GM15510 (cell line): Measurements from ENCODE around the gene NUDT2.

Source experiments
- POLR2A ChIP-seq: IDR thresholded peaks from 3 replicates; pipeline ENCODE4 v1.6.1; 2011; ENCODE audit warnings: borderline replicate concordance; ENCODE audit not compliant: insufficient read length; ENCODE audit errors: extremely low read depth

The NUDT2 gene

DNA sequence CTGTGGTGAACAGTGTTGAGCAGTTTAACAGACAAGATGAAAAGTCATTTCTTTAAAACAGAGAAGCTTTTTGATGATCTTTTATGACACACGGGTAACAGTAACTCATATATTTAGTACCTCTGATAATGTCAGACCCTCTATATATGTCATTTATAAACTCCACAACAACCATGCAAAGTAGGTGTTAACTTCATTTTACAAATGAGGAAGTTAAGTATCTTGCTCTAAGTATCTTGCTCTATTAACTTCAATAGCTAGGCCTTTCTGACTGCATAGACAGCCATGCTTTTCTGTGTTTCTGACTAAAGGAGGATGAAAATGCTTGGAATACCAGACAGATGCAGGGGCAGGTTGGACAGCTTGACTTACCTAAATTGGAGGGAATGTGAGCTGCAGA is 1.8 kb downstream of the NUDT2 start:
- no peak for TF ChIP-seq POLR2A

- TF ChIP-seq POLR2A, result no peak
Observed at GRCh38 chr9:34332076-34332964, 3.0 kb downstream of the NUDT2 start.

- no peak for TF ChIP-seq POLR2A
Observed at GRCh38 chr9:34333836-34334235, 4.5 kb downstream of the NUDT2 start.

DNA sequence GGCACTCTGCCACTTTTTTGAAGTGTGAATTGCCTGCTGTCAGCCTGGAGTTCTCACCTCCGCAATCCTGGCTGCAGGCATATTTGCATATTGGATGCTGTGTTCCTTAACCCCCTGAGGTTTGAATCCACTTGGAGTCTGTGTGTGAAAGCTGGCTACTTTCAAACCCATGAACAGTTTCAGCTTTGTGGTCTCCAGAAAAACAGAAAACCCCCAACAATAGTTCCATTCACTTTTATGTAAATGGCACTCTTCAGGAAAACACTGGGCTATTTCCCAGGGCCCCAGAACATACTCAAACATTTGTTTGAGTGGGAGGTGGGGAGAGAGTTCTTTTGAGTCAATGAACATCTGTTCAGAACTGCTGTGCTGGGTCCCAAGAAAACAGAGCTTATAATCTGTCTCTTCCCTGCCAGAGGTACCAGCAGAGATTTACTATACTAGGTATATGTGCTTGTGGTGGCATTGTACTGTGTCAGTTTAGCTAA is 5.0 kb downstream of the NUDT2 start:
- TF ChIP-seq POLR2A, result no peak

DNA sequence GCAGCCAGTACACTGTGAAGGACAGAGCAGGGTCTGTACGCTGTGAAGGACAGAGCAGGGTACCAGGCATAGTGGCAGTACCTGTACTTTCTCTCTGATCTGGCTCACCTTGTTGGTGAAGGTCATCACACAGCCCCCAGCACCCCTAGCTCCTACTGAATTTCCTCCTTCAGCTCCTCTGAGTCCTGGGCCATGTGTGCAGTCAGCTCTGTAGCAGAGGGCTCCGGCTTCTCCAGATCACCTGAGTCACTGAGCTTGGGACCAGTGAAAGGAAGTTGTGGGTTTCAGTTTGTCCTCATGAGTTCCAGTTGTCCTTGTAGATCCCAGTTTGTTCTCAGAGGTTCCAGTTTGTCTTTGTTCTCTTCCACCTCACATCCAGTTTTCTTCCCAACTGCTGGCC is 5.5 kb downstream of the NUDT2 start:
- TF ChIP-seq POLR2A, result no peak

- no peak for TF ChIP-seq POLR2A
Observed at GRCh38 chr9:34335376-34335775, 6.0 kb downstream of the NUDT2 start.

DNA sequence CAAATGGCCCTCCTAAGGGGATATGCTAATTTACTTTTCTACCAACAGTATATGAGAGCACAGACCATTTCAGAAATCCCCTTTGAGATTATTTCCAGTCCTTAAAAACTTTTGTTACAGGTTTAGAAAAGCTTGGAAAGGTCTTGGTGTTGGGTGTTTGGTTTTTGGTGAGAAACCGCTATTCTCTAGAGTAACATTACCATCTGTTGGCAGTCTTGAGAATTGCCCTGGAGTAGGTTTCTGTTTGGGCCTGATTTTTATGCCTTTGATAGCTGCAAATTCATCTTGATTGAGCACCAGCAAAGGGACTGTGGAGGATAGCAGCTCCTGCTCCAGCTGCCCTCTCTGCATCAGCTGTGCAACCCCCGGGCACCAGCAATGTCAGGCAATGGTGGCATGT is 8.0 kb downstream of the NUDT2 start:
- no peak for TF ChIP-seq POLR2A

DNA sequence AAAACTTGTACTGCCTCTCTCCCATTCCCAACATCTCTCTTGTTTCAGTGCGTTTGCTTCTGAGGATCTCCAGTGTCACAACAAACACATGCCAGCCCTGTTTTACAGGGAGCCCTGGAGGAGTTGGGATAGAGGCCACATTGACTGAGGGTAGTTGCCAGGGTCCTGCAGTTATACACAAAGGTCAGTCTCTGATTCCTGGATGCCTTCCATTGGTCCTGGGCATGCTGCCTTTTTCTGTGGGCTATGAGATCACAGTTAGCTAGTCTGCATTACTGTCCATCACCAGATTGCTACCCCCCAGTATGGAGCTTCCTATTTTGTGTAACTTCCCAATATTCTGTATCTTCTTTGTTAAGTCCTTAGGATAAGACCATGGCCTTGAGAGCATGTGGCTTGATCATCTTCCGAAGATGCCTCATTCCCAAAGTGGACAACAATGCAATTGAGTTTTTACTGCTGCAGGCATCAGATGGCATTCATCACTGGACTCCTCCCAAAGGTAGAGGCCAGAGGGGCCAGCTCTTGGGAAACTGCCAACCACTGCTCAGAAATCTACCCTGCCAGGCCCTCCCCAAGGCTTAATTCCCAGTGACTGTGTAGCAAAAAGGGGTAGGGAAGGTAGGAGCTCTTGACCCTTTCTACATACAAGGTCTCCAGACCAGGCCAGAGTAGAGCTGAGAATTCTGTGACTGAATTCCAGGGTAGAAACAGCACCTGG is 9.5 kb downstream of the NUDT2 start:
- TF ChIP-seq POLR2A, result no peak

DNA sequence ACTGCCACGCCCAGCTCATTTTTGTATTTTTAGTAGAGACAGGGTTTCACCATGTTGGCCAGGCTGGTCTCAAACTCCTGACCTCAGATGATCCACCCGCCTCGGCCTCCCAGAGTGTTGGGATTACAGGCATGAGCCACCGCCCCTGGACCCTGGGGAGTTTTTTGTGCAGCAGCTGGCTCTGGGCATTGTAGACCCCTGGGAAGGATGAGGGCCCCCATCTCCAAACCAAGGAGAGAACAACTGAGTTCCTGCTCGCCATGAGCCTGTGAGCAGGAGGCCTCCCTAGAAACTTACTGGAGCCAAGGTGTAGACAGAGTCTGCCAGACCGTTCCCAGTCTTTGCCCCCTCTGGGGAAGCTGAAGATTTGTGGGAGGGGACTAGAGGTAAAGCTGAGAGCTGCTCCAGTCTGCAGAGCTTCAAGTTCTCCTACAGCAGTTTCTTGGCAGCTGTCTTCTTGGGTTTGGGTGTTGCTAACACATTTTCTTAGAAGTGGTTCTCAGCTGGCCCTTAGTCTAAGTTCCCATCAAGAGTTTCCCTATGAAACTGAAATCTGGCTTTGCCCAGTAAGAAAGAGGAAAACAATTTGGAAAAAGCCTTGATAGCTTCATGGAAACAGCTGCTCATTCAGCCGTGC is 12.4 kb downstream of the NUDT2 start:
- no peak for TF ChIP-seq POLR2A

GRCh38 chr9:34343090-34343489 is 13.7 kb downstream of the NUDT2 start:
- TF ChIP-seq POLR2A, result no peak

DNA sequence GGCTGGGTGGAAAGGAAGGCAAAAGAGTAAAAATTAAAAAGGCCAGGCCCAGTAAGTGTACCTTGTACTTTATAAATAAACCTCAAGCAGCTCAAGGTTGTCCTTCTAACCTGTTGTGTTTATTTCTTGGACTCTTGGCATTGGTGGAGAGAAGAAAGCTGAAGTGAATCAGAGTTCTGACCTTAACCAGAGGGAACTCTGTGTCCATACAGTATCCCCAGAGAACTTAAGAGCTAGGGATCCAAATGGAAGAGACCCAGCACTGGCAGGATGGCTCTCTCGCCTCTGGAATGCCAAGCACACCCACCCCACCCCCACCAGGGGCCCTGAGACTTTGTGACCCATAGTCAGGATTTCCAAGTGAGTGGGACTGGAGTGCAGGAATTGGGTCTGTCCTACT is 14.2 kb downstream of the NUDT2 start:
- TF ChIP-seq POLR2A, result no peak

DNA sequence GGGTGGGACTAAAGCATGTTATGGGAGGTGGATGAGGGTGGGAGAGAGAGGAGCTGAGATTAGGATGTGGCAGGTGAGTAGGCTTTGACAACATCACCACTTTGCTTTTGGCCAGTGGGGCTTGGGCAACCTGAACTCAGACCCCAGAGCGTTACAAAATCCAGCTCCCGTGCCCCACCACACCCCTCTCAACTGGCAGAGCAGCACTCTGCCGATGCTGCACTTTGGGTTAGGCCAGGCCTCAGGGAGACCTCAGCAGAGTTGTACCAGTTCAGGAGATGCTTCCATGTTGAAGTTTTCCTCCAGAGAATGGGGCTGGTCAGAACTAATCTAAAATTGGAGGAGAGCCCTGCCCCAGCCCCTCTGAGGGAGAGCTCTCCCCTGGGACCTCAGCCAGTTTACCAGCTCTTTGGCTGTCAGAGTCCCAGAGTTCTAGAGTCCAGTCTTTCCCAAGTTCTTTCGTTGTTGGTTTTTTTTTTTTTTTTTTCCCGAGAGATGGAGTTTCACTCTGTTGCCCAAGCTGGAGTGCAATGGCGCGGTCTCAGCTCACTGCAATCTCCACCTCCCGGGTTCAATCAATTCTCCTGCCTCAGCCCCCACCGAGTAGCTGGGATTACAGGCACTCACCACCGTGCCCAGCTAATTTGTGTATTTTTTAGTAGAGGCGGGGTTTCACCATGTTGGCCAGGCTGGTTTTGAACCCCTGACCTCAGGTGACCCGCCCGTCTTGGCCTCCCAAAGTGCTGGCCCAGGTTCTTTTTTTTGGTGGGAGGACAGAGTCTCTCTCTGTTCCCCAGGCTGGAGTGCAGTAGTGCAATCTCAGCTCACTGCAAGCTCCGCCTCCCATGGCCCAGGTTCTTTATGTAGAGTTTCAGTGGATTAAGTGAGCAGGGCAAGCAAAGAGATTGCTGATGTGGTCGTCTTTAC is 17.8 kb downstream of the NUDT2 start:
- no peak for TF ChIP-seq POLR2A

GRCh38 chr9:34347800-34348158 is 18.4 kb downstream of the NUDT2 start:
- TF ChIP-seq POLR2A, result no peak

- no peak for TF ChIP-seq POLR2A
Observed at GRCh38 chr9:34349324-34349723, 20.0 kb downstream of the NUDT2 start.
